ENCODE data around the gene DCUN1D1.

Gene DCUN1D1

GRCh38 chr3:182971637-182972036 is 8.7 kb downstream of the DCUN1D1 start:
- DNase-seq = no peak

GRCh38 chr3:182970811-182971418 is 9.4 kb downstream of the DCUN1D1 start:
- no peak for DNase-seq

GRCh38 chr3:182969853-182970252 is 10.5 kb downstream of the DCUN1D1 start:
- DNase-seq = no peak

DNA sequence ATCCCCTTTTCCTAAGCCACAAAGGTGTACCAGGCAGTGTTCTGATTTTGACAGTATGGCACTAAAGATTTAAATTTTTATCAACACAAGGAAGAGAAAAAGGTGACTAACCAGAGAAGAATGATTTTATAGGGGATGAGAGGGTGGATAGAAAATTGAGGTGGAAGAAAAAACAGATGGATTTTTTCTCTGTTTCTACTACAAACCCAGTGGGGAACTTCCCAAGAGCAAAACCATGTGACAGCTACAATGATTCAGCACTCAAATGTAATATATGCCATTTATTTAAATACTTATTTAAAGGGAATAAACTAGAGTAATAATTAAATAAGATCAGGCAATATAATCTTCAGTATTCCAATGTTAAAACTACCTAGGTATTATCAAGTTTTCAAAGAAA is 11.1 kb downstream of the DCUN1D1 start:
- no peak for DNase-seq

GRCh38 chr3:182967218-182968204 is 12.8 kb downstream of the DCUN1D1 start:
- no peak for DNase-seq

DNA sequence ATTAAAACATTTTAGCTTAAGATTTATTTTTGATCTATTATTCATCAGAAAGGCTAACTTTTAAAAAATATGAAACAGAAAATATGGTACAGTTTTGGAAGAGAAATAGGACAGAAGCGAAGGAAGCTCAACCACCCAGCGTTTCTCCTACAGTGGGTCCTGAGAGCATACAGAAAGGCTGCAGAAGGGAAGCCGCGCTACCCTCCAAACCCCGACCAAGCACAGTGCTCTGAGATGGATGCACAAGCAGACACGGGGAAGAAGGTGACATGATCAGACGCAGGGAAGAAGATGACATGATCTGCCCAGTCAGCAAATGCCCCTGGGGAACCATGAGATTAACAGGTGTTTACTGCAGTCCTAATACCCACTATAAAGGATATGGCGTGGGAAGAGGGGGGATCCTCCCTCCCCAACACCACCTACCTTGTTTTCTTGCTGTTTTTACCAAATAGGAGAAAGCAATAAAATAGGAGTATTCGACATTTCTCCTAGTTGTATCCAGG is 14.4 kb downstream of the DCUN1D1 start:
- no peak for DNase-seq

DNA sequence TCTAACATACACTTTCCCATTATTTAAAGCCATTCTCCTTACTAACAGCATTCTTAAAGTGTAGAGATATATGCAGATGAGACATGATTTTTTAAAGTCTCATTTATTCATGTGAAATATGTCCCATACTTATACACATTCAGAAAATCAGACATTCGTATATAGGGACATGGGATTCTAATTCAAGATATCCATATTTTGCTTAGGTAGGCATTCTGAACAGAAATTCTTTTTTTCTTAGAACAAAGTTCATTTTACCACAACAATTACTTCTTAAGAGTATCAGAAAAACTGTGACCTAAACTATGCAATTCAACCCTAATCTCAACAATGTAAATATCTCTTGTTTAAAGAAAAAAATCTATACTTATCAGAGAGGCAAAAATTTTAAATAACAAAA is 16.2 kb downstream of the DCUN1D1 start:
- no peak for DNase-seq

DNA sequence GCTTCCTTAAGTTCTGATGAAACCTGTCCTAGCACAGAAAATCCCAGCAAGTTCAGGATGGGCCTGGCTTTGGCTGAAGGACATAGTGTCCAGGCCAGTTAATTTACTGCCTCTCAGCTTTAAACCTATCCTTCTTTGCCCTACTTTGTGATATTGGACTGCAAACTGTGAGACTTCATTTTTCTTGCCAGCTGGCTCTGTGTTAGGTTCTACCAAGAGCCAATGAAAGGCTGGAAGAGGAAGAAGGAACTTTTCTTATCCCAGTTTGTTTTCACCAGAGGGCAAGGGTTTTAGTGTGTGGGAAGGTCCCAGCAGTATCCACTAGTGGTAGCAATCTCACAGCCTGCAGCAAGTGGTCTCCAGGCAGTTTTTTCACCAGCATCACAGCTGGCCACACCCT is 18.2 kb downstream of the DCUN1D1 start:
- DNase-seq = no peak

DNA sequence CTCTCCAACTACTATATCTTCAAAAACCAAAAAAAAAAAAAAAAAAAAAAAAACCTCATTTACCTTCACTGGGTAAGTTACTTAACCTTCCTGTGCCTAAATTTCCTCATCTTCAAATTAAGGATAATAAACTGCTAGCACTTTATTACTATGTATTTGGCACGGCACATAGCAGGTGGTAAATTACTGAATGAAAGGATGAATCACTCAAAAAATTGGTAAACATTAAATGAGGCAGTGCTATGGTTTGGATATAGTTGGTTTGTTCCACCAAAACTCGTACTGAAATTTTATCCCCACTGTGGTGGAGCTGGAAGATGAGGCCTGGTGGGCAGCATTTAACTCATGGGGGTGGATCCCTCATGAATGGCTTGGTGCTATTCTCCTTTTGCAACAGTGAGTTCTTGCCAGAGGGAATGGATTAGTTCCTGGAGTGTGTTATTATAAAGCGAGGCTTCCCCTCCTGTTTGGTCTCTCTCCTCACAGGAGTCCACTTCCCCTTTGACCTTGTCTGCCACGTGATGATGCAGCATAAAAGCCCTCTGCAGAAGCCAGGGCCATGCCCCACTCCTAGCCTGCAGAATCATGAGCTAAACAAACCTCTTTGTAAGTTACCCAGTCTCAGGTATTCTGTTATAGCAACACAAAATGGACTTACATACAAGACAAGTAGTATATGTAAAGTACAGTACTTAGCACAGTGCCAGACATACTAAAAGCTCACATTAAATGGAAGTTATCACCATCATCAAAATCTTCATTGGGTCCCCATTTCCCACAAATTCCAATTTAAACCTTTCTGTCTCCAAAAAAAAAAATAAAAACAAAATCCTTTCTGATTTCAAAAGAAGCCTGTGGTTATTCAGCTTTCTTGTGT is 20.6 kb downstream of the DCUN1D1 start:
- DNase-seq = no peak

GRCh38 chr3:182957676-182958266 is 22.6 kb downstream of the DCUN1D1 start:
- DNase-seq = no peak

DNA sequence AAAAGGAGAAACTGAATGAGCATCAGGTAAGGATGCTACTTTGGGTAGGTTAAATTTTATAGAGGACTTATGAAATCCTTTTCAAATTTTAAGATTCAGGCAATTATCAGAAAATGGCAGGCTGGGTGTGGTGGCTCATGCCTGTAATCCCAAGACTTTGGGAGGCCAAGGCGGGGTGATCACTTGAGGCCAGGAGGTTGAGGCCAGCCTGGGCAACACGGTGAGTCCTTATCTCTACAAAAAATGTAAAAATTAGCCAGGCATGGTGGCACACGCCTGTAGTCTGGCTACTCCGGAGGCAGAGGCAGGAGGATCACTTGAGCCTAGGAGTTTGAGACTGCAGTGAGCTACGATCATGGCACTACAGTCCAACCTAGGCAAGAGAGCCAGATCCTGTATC is 23.1 kb downstream of the DCUN1D1 start:
- no peak for DNase-seq

DNA sequence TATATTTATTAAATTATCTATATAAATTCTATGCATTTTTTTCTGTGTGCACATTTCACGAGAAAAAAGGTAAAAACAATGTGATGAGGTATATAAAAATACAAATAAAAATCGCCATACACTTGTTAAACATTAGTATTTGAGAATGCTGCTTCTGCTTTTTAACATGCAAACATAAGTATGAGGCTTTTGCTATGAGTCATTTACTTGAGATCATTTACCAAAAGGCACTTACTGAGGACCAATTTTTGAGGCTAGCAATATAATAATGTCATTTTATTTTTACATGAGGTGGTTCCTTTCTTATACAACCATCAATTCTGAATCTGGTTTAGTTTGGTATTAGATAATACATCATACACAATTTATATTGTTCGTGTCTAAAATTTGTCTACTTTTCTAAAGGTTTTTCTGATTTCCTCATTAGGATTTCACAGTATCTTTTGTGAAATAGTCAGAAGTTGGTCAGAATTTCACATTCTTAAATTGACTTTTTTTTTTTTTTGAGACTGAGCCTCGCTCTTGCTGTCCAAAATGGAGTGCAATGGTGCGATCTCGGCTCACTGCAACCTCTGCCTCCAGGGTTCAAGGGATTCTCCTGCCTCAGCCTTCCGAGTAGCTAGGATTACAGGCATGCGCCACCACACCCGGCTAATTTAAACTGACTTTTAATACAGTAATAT is 25.6 kb downstream of the DCUN1D1 start:
- DNase-seq = no peak

DNA sequence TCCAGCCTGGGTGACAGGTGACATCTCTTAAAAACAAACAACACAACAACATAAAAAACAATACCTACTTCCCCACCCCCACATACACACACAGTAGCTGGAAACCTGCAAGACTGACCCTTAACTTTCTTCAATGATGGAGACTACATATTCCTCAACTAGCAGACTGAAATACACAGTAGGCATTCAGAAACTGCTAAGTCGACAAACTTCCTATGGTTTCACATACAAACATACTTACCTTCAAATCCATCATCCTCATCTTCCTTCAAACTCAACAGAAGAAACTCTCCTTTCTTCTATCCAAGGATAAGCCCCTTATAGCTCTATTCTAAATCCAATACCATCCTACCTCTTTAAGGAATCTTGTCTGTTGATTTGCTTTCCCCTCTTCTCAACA is 30.6 kb downstream of the DCUN1D1 start:
- no peak for DNase-seq

- DNase-seq = no peak
These were observed 32.0 kb downstream of the DCUN1D1 start for GRCh38 chr3:182948305-182948704.

GRCh38 chr3:182947888-182948287 is 32.5 kb downstream of the DCUN1D1 start:
- no peak for DNase-seq

GRCh38 chr3:182941719-182942118 is 38.6 kb downstream of the DCUN1D1 start:
- no peak for DNase-seq

GRCh38 chr3:182940266-182940808 is 40.0 kb downstream of the DCUN1D1 start:
- DNase-seq = no peak

DNA sequence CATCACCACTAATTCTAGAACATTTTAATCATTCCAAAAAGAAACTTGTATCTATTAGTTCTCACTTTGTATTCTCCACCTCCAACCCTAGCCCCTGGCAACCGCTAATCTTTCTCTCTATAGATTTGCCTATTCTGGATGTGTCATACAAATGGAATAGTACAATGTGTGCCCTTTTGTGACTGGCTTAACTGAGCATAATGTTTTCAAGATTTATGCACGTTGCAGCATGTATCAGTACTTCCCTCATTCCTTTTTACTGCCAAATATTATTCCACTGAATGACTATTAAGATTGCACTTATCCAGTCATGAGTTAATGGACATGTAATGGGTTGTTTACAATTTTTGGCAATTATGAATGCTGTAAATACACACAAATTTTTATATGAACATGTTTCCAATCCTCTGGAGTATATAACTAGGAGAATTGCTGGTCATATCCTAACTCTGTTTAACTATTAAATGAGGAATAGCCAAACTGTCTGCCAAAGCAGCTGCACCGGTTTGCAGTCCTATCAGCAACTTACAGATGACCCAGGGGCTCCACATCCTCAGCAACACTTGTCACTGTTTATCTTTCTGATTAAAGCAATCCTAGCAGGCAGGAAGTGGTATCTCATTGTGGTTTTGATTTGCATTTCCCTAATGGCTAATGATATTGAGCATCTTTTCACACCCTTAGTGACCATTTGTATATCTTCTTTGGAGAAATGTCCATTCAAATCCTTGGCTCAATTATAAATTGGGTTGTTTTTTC is 42.9 kb downstream of the DCUN1D1 start:
- DNase-seq = no peak

DNA sequence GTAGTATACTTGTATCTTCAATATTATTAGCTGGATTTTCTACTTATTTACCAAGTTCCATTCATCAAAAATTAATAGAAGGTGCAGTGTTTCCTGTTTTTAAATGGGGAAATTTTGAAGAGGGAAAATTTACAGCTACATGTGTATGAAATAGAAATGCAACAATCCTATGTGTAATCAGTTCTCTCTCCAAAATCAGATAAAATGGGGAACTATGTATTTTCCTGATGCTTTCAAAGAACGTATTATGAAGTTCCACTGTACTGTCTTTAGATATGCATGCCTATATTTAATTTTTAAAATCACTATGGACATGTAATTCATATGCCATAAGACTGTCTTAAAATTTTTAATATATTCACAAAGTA is 43.4 kb downstream of the DCUN1D1 start:
- no peak for DNase-seq

DNA sequence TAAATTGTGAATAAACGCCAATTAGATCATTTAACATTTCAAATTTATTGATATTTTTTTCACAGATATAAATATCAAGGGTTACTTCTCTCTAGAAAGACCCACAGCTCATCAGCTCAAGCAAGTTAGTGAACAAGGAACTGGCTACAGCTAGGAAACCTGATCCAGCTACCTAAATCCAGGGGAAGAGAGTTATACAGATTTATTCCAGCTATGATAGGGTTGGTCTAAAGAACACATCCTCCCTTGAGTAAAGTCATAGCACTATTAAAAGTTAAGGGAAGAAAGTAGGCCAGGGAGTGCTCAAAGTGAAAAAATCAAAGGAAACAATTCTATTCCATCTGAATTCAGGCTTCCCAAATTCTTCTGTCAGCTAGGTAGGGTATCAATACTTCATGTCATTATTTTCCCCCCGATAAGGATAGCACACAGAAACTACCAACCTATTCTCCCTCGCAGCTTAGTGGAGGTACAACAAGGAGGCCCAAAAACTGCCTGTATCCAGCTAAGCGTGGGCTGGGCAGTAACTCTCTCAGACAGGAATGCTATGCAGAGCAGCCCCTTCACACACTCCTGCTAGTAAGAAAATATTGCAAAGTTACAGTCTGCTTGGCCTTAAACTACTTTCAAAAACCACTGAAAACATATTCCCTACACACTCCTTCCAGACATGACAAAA is 44.0 kb downstream of the DCUN1D1 start:
- DNase-seq = no peak
